GM23338 (cell line): Measurements from ENCODE around the gene STIM2. TPM values are rescaled to one million over a fixed set of nuclear protein-coding genes. Genes with fewer than 3 reads are reported as not detected.

Experiments used
- ATAC-seq: fragments of 200-7000 bp; cut with Tn5 transposase; 3 replicates; pipeline ENCODE4 v1.9.1; 2020
- DNase-seq: peaks from one replicate; pipeline ENCODE4 v3.0.0-alpha.2; 2015; ENCODE audit warnings: low spot score
- H2AFZ ChIP-seq: fragments of 200-600 bp; sonication (generic); 2 replicates; pipeline ENCODE4 v1.8.0; 2016; ENCODE audit warnings: antibody characterized with exemption, mild to moderate bottlenecking, moderate library complexity
- H3F3A ChIP-seq: fragments of 200-600 bp; sonication (generic); replicated peaks from 2 replicates; pipeline ENCODE4 v1.8.0; 2017; ENCODE audit warnings: antibody characterized with exemption, mixed run types, low read depth
- H3K27ac ChIP-seq: fragments of 200-600 bp; sonication (generic); 2 replicates; pipeline ENCODE4 v1.6.1; 2016; ENCODE audit warnings: low read depth
- H3K27me3 ChIP-seq: fragments of 200-600 bp; sonication (generic); 2 replicates; pipeline ENCODE4 v1.8.0; 2016; ENCODE audit warnings: mild to moderate bottlenecking, mixed run types, moderate library complexity; ENCODE audit not compliant: insufficient read depth
- H3K36me3 ChIP-seq: fragments of 200-600 bp; sonication (generic); 2 replicates; pipeline ENCODE4 v1.8.0; 2016; ENCODE audit warnings: mild to moderate bottlenecking; ENCODE audit not compliant: insufficient read depth
- H3K4me1 ChIP-seq: fragments of 200-600 bp; sonication (generic); 2 replicates; pipeline ENCODE4 v1.8.0; 2016; ENCODE audit warnings: mild to moderate bottlenecking, moderate library complexity; ENCODE audit not compliant: insufficient read depth
- H3K4me2 ChIP-seq: fragments of 200-600 bp; sonication (generic); 2 replicates; pipeline ENCODE4 v1.7.1; 2017; ENCODE audit warnings: mixed run types
- H3K4me3 ChIP-seq: fragments of 200-600 bp; sonication (generic); 2 replicates; pipeline ENCODE4 v1.6.1; 2016; ENCODE audit warnings: mixed run types
- H3K79me2 ChIP-seq: fragments of 200-600 bp; sonication (generic); replicated peaks from 2 replicates; pipeline ENCODE4 v1.8.0; 2017; ENCODE audit warnings: mild to moderate bottlenecking; ENCODE audit not compliant: insufficient read depth
- H3K9me2 ChIP-seq: fragments of 200-600 bp; sonication (generic); 2 replicates; pipeline ENCODE4 v1.8.0; 2017; ENCODE audit not compliant: insufficient read depth
- H4K20me1 ChIP-seq: fragments of 200-600 bp; sonication (generic); replicated peaks from 2 replicates; pipeline ENCODE4 v1.8.0; 2017; ENCODE audit warnings: mild to moderate bottlenecking; ENCODE audit not compliant: insufficient read depth
- H3K27ac Mint-ChIP-seq: 2 replicates; pipeline ENCODE4 v1.8.0; 2020; ENCODE audit warnings: inconsistent platforms, mild to moderate bottlenecking, moderate library complexity, mixed read lengths
- H3K27me3 Mint-ChIP-seq: 3 replicates; pipeline ENCODE4 v1.8.0; 2022; ENCODE audit warnings: low read depth, mild to moderate bottlenecking, moderate library complexity, mixed read lengths, inconsistent platforms; ENCODE audit not compliant: insufficient read depth, poor library complexity
- H3K36me3 Mint-ChIP-seq: 3 replicates; pipeline ENCODE4 v1.8.0; 2021; ENCODE audit warnings: low read depth, mild to moderate bottlenecking, inconsistent platforms, moderate library complexity, mixed read lengths
- H3K4me1 Mint-ChIP-seq: 3 replicates; pipeline ENCODE4 v1.8.0; 2020; ENCODE audit warnings: mild to moderate bottlenecking, inconsistent platforms, mixed read lengths
- H3K4me3 Mint-ChIP-seq: 3 replicates; pipeline ENCODE4 v1.8.0; 2021; ENCODE audit warnings: moderate library complexity, mild to moderate bottlenecking, inconsistent platforms, mixed read lengths
- H3K9me3 Mint-ChIP-seq: 3 replicates; pipeline ENCODE4 v1.8.0; 2020; ENCODE audit warnings: moderate library complexity, mild to moderate bottlenecking, inconsistent platforms, mixed read lengths
- EZH2 ChIP-seq: fragments of 200-600 bp; sonication (generic); IDR thresholded peaks from one replicate; pipeline ENCODE4 v1.8.0; 2017; ENCODE audit warnings: antibody characterized with exemption, mild to moderate bottlenecking, low read depth; ENCODE audit not compliant: unreplicated experiment
- EZH2phosphoT487 ChIP-seq: fragments of 200-600 bp; sonication (generic); IDR thresholded peaks from one replicate; pipeline ENCODE4 v1.8.1; 2018; ENCODE audit warnings: antibody characterized with exemption; ENCODE audit not compliant: unreplicated experiment
- JUNB ChIP-seq: IDR thresholded peaks from one replicate; pipeline ENCODE4 v1.6.1; 2016; ENCODE audit warnings: antibody characterized with exemption; ENCODE audit not compliant: unreplicated experiment
- NANOG ChIP-seq: IDR thresholded peaks from 2 replicates; pipeline ENCODE4 v1.6.1; 2016; ENCODE audit warnings: antibody characterized with exemption, borderline replicate concordance
- POLR2AphosphoS5 ChIP-seq: IDR thresholded peaks from 2 replicates; pipeline ENCODE4 v1.6.1; 2016; ENCODE audit warnings: antibody characterized with exemption, low read depth
- STAT1 ChIP-seq: IDR thresholded peaks from one replicate; pipeline ENCODE4 v1.6.1; 2016; ENCODE audit warnings: antibody characterized with exemption; ENCODE audit not compliant: unreplicated experiment
- polyA plus RNA-seq: library from polyadenylated mRNA; unstranded; fragments of >200 nt; fragmentation: Nextera tagmentation; extraction: Ambion mirVana; gene quantifications from 2 replicates; pipeline ENCODE4 v1.2.1, GENCODE V29; 2016
- total RNA-seq: library from RNA; depleted of rRNA; stranded (reverse); fragments of >200 nt; shearing (Covaris generic); gene quantifications from 2 replicates; pipeline ENCODE4 v1.2.3, GENCODE V29; 2014
- TF ChIP-seq, protein P1 (sequence below): IDR thresholded peaks from 2 replicates; pipeline ENCODE4 v1.6.1; 2016; ENCODE audit warnings: antibody characterized with exemption
- TF ChIP-seq, protein P2 (sequence below), 2 experiments: fragments of 200-600 bp in 1 of 2; sonication (generic) in 1 of 2; conservative IDR thresholded peaks; 2 replicates each; pipeline versions ENCODE4 v1.5.1 to v1.6.1; 2016 to 2017; ENCODE audit warnings: antibody characterized with exemption in 2 of 2, low read depth in 2 of 2, mild to moderate bottlenecking in 2 of 2, moderate library complexity in 1 of 2
- TF ChIP-seq, protein P3 (sequence below): fragments of 250-450 bp; sonication (Bioruptor Pico); IDR thresholded peaks from 2 replicates; pipeline ENCODE4 v1.5.0; 2020; ENCODE audit warnings: mild to moderate bottlenecking, moderate library complexity

The STIM2 gene
- total and polyA plus RNA-seq, 2 experiments from 2014 or later = 13.1 to 17.8 TPM

DNA sequence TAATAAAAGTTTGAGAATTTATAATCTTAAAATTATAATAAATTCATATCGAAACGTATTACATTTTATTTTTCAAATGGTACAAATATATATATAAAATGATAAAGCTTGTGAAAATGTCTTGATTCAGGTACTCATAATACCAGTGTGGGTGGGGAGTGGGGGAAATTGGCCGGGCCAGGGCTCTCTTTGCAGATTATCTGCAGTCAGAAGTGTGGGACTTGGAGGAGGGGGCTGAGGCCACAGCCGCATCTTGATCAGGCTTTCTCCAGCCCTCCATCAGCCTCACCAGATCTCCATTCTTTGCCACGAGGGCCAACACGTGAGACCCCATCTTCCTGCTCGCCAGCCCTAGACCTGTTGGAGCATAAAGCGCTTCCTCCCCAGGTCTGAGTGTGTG lies 86.7 kb downstream of the STIM2 start (continued):
- TF ChIP-seq, protein P1, sequence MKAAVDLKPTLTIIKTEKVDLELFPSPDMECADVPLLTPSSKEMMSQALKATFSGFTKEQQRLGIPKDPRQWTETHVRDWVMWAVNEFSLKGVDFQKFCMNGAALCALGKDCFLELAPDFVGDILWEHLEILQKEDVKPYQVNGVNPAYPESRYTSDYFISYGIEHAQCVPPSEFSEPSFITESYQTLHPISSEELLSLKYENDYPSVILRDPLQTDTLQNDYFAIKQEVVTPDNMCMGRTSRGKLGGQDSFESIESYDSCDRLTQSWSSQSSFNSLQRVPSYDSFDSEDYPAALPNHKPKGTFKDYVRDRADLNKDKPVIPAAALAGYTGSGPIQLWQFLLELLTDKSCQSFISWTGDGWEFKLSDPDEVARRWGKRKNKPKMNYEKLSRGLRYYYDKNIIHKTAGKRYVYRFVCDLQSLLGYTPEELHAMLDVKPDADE = no peak
- no peak for TF ChIP-seq POLR2AphosphoS5
- TF ChIP-seq EZH2 = no peak
- TF ChIP-seq EZH2phosphoT487 = no peak

DNA sequence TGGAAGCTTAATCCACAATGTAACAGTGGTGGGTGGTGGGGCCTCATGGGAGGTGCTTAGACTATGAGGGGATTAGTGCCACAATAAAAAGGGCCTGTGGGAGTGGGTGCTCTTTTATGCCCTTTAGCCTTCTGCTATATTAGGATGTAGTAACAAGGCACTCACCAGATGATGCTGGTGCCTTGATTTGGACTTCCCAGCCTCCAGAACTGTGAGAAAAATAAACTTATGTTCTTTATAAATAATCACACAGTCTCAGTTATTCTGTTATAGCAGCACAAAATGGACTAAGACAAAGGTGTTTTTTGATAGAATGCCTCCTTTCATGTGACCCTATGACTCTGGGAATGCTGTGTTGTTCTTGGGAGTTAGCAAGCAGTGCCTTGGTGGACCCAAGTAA lies 89.8 kb downstream of the STIM2 start:
- Histone ChIP-seq H4K20me1 (0 out of 2 replicates have a peak, but pooled peaks cover 10% of the 10 kb centered on the region), H3K79me2 (peaks cover 54% of the 10 kb centered on the region), H3K27me3 (no peaks in the 10 kb centered on the region), H3K4me2 (no peak overlapping the region), H2AFZ (no peak overlapping the region), H3K36me3 (no peaks in the 10 kb centered on the region), H3K4me3 (no peak overlapping the region), H3K27ac (no peak overlapping the region), H3F3A (no peaks in the 10 kb centered on the region), H3K4me1 (no peaks in the 10 kb centered on the region), H3K9me2 (0 out of 2 replicates have a peak, but pooled peaks cover 3% of the 10 kb centered on the region)
- Mint-ChIP-seq H3K4me3 (no peak overlapping the region), H3K27me3 (no peaks in the 10 kb centered on the region), H3K4me1 (no peaks in the 10 kb centered on the region), H3K27ac (no peak overlapping the region), H3K36me3 (no peaks in the 10 kb centered on the region; the same call in 2 of the 3 replicates), H3K9me3 (no peaks in the 10 kb centered on the region)
- TF ChIP-seq, protein P2, sequence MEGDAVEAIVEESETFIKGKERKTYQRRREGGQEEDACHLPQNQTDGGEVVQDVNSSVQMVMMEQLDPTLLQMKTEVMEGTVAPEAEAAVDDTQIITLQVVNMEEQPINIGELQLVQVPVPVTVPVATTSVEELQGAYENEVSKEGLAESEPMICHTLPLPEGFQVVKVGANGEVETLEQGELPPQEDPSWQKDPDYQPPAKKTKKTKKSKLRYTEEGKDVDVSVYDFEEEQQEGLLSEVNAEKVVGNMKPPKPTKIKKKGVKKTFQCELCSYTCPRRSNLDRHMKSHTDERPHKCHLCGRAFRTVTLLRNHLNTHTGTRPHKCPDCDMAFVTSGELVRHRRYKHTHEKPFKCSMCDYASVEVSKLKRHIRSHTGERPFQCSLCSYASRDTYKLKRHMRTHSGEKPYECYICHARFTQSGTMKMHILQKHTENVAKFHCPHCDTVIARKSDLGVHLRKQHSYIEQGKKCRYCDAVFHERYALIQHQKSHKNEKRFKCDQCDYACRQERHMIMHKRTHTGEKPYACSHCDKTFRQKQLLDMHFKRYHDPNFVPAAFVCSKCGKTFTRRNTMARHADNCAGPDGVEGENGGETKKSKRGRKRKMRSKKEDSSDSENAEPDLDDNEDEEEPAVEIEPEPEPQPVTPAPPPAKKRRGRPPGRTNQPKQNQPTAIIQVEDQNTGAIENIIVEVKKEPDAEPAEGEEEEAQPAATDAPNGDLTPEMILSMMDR (conservative IDR thresholded peaks at IDR 0.05; ENCODE audit: low read depth in 2 of 2) = no peak
- no peak for TF ChIP-seq NANOG
- TF ChIP-seq, protein P3, sequence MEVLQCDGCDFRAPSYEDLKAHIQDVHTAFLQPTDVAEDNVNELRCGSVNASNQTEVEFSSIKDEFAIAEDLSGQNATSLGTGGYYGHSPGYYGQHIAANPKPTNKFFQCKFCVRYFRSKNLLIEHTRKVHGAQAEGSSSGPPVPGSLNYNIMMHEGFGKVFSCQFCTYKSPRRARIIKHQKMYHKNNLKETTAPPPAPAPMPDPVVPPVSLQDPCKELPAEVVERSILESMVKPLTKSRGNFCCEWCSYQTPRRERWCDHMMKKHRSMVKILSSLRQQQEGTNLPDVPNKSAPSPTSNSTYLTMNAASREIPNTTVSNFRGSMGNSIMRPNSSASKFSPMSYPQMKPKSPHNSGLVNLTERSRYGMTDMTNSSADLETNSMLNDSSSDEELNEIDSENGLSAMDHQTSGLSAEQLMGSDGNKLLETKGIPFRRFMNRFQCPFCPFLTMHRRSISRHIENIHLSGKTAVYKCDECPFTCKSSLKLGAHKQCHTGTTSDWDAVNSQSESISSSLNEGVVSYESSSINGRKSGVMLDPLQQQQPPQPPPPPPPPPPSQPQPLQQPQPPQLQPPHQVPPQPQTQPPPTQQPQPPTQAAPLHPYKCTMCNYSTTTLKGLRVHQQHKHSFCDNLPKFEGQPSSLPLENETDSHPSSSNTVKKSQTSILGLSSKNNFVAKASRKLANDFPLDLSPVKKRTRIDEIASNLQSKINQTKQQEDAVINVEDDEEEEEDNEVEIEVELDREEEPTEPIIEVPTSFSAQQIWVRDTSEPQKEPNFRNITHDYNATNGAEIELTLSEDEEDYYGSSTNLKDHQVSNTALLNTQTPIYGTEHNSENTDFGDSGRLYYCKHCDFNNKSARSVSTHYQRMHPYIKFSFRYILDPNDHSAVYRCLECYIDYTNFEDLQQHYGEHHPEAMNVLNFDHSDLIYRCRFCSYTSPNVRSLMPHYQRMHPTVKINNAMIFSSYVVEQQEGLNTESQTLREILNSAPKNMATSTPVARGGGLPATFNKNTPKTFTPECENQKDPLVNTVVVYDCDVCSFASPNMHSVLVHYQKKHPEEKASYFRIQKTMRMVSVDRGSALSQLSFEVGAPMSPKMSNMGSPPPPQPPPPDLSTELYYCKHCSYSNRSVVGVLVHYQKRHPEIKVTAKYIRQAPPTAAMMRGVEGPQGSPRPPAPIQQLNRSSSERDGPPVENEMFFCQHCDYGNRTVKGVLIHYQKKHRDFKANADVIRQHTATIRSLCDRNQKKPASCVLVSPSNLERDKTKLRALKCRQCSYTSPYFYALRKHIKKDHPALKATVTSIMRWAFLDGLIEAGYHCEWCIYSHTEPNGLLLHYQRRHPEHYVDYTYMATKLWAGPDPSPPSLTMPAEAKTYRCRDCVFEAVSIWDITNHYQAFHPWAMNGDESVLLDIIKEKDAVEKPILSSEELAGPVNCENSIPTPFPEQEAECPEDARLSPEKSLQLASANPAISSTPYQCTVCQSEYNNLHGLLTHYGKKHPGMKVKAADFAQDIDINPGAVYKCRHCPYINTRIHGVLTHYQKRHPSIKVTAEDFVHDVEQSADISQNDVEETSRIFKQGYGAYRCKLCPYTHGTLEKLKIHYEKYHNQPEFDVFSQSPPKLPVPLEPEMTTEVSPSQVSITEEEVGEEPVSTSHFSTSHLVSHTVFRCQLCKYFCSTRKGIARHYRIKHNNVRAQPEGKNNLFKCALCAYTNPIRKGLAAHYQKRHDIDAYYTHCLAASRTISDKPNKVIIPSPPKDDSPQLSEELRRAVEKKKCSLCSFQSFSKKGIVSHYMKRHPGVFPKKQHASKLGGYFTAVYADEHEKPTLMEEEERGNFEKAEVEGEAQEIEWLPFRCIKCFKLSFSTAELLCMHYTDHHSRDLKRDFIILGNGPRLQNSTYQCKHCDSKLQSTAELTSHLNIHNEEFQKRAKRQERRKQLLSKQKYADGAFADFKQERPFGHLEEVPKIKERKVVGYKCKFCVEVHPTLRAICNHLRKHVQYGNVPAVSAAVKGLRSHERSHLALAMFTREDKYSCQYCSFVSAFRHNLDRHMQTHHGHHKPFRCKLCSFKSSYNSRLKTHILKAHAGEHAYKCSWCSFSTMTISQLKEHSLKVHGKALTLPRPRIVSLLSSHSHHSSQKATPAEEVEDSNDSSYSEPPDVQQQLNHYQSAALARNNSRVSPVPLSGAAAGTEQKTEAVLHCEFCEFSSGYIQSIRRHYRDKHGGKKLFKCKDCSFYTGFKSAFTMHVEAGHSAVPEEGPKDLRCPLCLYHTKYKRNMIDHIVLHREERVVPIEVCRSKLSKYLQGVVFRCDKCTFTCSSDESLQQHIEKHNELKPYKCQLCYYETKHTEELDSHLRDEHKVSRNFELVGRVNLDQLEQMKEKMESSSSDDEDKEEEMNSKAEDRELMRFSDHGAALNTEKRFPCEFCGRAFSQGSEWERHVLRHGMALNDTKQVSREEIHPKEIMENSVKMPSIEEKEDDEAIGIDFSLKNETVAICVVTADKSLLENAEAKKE = no peak
- no peak for TF ChIP-seq JUNB
- no peak for TF ChIP-seq STAT1
- TF ChIP-seq EZH2phosphoT487 = no peak
- no peak for TF ChIP-seq POLR2AphosphoS5
- TF ChIP-seq, protein P1 = no peak
- DNase-seq (no peak), ATAC-seq (no peak)
